Activated CD4-positive, alpha-beta T cell treated with anti-CD3 and anti-CD28 coated beads, Interleukin-2, amount 50 U/mL, for 4 hours (primary cell): ENCODE measurements around the gene RHOF.

Source experiments
- DNase-seq, 2 experiments: peaks; one replicate each; pipeline ENCODE4 v3.0.0-alpha.2; 2020

The RHOF gene

DNA sequence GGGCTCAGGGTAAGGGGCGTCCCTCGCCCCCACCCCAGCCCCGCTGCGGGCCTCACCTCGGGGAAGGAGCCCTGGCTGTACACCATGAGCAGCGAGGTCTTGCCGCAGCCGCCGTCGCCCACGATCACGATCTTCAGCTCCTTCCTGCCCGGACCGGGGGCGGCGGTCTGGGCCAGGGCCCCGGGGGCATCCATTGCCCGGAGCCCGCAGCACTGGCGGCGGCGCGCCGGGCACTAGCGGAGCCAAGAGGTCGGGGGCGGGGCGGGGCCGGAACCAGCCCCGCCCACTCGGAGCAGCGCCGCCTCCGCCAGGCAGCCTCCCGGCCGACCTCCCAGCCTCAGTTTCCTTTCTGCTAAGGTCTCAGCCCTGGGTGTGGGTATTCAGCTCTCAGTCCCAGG is at the start of gene RHOF:
TSS of gene RHOF (minus strand) at position 249 of the 398 bp plus-strand sequence. CDS start at position 194, 55 bp downstream.
- DNase-seq, result no peak

GRCh38 chr12:121839993-121840761 is 46.7 kb upstream of the RHOF start:
- DNase-seq, result no peak

- peak; percentile 100 for DNase-seq
Measured at GRCh38 chr12:121839106-121839992, 45.9 kb upstream of the RHOF start.

DNA sequence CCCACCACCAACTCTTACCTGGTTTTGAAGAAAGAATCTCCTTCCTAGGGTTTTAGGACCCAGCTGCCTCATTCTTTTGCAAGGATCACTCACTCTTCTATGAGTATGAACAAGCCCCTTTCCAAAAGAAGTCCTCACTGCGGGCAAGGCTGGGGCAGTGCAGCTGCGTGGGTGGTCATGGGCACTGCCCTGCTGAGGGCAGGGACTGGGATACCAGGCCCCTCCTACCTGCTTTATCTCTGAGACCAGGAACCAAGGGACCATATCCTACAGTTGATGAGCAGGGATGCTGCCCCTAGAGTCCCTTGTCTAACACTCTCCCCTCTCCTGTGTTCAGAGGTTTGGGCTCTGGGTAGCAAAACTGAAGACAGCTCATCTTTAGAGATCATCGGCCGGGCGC is 44.6 kb upstream of the RHOF start:
- no peak for DNase-seq

DNA sequence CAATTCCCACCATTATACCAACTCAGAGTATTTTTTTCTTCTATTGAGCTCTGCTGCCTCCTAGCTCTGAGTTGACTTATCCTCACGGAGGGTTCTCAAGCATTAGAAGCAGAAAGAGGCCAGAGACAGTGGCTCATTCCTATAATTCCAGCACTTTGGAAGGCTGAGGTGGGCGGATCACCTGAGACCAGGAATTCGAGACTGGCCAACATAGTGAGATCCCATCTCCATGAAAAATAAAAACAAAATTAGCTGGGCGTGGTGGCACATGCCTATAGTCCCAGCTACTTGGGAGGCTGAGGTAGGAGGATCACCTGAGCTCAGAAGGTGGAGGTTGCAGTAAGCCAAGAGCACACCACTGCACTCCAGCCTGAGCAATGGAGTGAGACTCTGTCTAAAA is 44.2 kb upstream of the RHOF start:
- no peak for DNase-seq

DNA sequence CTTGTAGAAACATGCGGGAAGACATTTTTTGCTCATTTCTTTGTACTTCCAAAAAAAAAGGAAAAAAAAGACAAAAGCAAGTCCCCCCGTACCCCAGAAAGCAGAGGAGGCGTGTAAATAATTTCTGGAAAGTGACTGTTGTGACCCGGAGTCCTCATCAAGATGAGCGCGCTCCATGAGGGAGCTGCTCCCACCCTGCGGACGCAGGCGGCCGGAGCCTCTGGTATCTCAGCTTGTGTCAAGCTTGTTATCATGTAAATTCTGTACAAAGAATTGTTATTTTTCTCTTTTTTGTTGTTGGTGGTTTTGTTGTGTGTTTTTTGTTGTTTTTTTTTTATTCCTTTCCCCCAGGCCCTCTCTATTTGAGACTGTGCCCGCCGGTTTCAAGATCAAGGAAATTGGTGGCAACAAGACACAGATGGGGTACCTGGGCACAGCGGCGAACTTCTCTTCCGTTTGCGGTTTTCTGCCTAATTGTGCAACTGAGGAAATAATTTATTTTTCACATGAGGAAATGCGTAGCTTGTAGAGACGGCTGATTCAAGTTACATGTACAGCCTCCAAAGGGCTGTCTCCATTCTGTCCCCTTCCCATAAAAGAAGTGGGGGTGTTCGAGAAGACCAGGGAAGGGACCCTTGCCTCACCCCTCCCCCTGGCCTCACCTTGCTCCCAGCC is 38.2 kb upstream of the RHOF start:
- DNase-seq, result no peak

- no peak for DNase-seq
Measured at GRCh38 chr12:121830588-121831265, 37.2 kb upstream of the RHOF start.

DNA sequence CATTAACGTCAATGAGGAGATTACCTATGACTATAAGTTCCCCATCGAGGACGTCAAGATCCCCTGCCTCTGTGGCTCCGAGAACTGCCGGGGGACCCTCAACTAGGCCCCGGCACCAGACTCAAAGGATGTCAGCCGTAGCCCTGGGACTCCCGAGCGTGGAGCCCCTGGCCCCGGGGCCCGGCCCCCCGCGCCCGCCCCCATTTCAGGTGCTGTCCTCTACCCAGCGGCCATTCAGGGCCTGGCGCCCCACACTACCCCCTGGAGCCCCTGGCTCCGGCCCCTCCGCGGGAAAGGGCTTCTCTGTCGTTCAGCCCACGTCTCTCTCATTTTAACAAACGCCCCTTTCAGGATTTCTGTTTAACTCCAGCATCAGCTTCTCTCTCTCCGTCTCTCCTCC is 36.6 kb upstream of the RHOF start:
- no peak for DNase-seq

DNA sequence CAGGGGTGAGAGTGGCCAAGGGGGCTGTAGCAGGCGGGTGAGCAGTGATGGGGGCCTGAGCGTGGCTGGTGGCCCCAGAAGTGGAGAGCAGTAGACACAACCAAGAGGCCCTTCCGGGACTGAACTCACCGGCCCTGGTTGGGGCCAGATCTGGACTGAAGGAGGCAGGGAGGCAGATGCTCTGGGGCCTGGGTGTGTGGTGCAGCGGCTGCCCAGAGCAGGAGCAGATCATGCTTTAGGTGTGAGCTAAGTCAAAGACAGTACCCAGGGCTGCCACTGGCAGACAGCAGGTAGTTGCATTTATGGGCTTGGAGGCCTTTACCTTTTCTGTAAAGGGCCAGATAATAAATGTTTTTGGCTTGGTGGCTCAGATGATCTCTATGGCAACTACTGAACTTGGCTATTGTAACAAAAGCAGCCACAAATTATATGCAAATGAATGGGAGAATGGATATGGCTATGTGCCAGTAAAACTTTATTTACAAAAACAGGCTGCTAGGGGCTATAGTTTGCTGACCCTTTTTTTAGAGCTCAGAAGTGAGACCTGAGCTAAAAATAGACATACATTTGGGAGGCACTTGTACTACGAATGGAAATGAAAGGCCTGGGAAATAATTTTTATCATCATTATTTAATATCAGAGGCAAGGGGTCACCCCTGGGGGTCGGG is 35.9 kb upstream of the RHOF start:
- no peak for DNase-seq

- DNase-seq, result no peak
Measured at GRCh38 chr12:121828826-121829225, 35.3 kb upstream of the RHOF start.

DNA sequence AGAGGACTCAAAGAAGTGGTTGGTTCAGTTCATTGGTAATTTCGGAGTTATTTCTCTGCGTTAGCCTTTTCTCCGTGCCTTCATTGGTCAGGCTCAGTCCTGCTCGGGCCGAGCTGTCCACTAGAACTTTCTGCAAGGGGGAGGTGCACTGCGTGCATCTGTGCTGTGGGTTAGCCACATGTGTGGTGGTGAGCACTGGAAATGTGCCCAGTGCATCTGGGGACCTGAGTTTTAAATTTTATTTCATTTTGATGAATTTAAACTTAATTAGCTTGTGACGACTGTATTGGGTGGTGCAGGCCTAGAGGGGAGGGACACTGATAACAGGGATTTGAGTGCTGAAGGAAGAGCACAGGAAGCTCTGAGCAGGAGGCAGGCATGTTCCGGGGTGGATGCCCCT is 34.8 kb upstream of the RHOF start:
- DNase-seq, result no peak

- no peak for DNase-seq
Measured at GRCh38 chr12:121827351-121828099, 34.0 kb upstream of the RHOF start.

DNA sequence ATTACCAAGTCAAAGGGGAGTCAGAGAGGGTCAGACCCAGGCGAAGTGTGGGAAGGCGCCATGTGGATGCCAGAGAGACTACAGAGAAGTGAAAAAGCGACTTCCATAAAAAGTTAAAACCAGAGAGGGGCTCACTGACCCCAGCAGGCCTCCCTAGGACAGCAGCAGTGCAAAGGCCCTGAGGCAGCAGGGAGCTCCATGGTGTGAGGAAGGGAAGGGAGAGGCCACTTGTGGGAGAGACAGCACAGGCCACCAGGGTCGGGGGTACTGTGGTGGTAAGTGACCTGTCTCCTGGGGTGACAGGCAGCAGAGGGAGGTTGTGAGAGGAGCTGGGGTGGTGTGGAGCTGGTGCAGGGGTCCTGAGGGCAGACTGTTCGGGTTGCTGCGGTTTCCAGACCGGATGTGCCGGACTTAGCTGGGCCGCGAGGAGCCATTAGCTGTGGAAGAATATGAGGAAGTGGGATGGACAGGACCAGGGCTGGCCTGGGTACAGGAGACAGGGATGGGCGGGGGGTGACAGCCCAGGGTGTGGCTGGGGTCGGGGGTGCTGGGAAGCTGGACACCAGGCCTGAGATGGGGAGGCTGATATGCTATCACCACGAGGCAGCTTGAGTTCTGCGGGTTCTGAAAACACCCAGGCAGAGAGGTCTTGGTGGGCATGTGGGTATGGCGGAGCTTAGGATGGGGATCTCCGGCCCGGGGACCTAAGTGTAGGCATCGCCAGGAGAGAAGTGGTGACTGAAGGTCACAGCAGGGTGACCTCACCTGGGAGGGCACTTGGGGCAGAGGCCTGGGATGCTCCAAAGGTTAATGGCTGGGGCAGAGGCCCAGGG is 33.0 kb upstream of the RHOF start:
- DNase-seq, result no peak

GRCh38 chr12:121825041-121825523 is 31.6 kb upstream of the RHOF start:
- no peak for DNase-seq

- no peak for DNase-seq
Measured at GRCh38 chr12:121823727-121824115, 30.2 kb upstream of the RHOF start.

GRCh38 chr12:121823101-121823726 is 29.7 kb upstream of the RHOF start:
- no peak for DNase-seq

DNA sequence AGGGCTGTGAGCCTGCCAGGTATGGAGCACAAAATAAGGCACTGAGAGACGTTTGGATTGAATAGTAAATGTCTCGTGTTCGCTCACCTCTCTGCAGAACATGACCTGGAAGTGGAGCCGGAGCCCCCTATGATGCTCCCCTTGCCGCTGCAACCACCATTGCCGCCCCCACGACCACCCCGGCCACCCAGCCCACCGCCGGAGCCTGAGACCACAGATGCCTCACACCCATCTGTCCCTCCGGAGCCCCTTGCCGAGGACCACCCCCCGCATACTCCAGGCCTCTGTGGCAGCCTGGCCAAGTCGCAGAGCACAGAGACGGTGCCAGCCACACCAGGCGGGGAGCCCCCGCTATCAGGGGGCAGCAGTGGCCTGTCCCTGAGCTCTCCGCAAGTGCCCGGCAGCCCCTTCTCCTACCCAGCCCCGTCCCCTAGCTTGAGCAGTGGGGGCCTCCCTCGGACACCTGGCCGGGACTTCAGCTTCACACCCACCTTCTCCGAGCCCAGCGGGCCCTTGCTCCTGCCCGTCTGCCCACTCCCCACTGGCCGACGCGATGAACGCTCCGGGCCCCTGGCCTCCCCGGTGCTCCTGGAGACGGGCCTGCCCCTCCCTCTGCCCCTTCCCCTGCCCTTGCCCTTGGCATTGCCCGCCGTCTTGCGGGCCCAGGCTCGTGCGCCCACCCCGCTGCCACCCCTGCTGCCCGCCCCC is 29.1 kb upstream of the RHOF start:
- no peak for DNase-seq

- no peak for DNase-seq
Measured at GRCh38 chr12:121820056-121820455, 26.6 kb upstream of the RHOF start.

GRCh38 chr12:121819212-121819949 is 25.9 kb upstream of the RHOF start:
- no peak for DNase-seq
